GM21515 (cell line): Measurements from ENCODE around the gene RBMX.
"Not testable (repeated sequence)": the region's sequence is repeated elsewhere in the genome, so short reads cannot be mapped to it uniquely, and the experiment has no call there.

Source experiments
- ATAC-seq: cut with Tn5 transposase; IDR thresholded peaks from one replicate; pipeline ENCODE4 v1.9.1; 2021; ENCODE audit not compliant: unreplicated experiment

Gene RBMX

GRCh38 chrX:136880452-136881013 lies at the start of gene RBMX:
RBMX (minus strand) TSS chrX:136880725; CDS start chrX:136879427, 1,298 bp downstream.
- ATAC-seq, result peak; percentile 97

GRCh38 chrX:136921438-136921837 lies 40.9 kb upstream of the RBMX start:
- ATAC-seq, result not testable (repeated sequence)

- ATAC-seq, result no peak
Observed at GRCh38 chrX:136920001-136920400, 39.5 kb upstream of the RBMX start.

GRCh38 chrX:136916827-136917226 lies 36.3 kb upstream of the RBMX start:
- ATAC-seq, result no peak

- not testable (repeated sequence) for ATAC-seq
Observed at GRCh38 chrX:136911661-136912060, 31.1 kb upstream of the RBMX start.

- no peak for ATAC-seq
Observed at GRCh38 chrX:136911253-136911652, 30.7 kb upstream of the RBMX start.

GRCh38 chrX:136910565-136911035 lies 30.1 kb upstream of the RBMX start:
- no peak for ATAC-seq

- ATAC-seq, result peak; percentile 62
Observed at GRCh38 chrX:136909706-136910564, 29.4 kb upstream of the RBMX start.

GRCh38 chrX:136909119-136909705 lies 28.7 kb upstream of the RBMX start:
- ATAC-seq, result peak; percentile 73

GRCh38 chrX:136907621-136908020 lies 27.1 kb upstream of the RBMX start:
- ATAC-seq, result no peak

- ATAC-seq, result no peak
Observed at GRCh38 chrX:136906921-136907510, 26.5 kb upstream of the RBMX start.

- not testable (repeated sequence) for ATAC-seq
Observed at GRCh38 chrX:136904067-136904466, 23.5 kb upstream of the RBMX start.

- not testable (repeated sequence) for ATAC-seq
Observed at GRCh38 chrX:136900071-136900470, 19.5 kb upstream of the RBMX start.

GRCh38 chrX:136899221-136899620 lies 18.7 kb upstream of the RBMX start:
- no peak for ATAC-seq

- ATAC-seq, result not testable (repeated sequence)
Observed at GRCh38 chrX:136898752-136899151, 18.2 kb upstream of the RBMX start.

GRCh38 chrX:136896121-136896914 lies 15.8 kb upstream of the RBMX start:
- ATAC-seq, result no peak

- ATAC-seq, result no peak
Observed at GRCh38 chrX:136892412-136892811, 11.9 kb upstream of the RBMX start.

GRCh38 chrX:136890596-136890995 lies 10.1 kb upstream of the RBMX start:
- ATAC-seq, result not testable (repeated sequence)

- ATAC-seq, result no peak
Observed at GRCh38 chrX:136889269-136889668, 8.7 kb upstream of the RBMX start.

- peak; percentile 22 for ATAC-seq
Observed at GRCh38 chrX:136880003-136880451, 498 bp downstream of the RBMX start.
